Measurements from ENCODE around the gene RANBP2. TPM values are rescaled to one million over a fixed set of nuclear protein-coding genes. Genes with fewer than 3 reads are reported as not detected.

Gene RANBP2
- total RNA-seq, 2 donors from 2014 or later = 77.8 to 96.2 TPM

- intact Hi-C loops (cut with DNase I) = no loop called here
- Histone ChIP-seq H3K27ac (no peak overlapping the region), H3K27me3 (replicated peaks; ENCODE audit: insufficient read depth) (no peaks in the 10 kb centered on the region), H3K36me3 (peaks cover 0 to 6% of the 10 kb centered on the region in 2 donors), H3K4me3 (no peak overlapping the region), H3K9me3 (no peaks in the 10 kb centered on the region), H3K4me1 (replicated peaks) (no peaks in the 10 kb centered on the region)
- TF ChIP-seq POLR2AphosphoS5 (IDR thresholded peaks at IDR 0.05) (no peak), POLR2A (IDR thresholded peaks at IDR 0.05) (no peak)
- TF ChIP-seq, protein P1, sequence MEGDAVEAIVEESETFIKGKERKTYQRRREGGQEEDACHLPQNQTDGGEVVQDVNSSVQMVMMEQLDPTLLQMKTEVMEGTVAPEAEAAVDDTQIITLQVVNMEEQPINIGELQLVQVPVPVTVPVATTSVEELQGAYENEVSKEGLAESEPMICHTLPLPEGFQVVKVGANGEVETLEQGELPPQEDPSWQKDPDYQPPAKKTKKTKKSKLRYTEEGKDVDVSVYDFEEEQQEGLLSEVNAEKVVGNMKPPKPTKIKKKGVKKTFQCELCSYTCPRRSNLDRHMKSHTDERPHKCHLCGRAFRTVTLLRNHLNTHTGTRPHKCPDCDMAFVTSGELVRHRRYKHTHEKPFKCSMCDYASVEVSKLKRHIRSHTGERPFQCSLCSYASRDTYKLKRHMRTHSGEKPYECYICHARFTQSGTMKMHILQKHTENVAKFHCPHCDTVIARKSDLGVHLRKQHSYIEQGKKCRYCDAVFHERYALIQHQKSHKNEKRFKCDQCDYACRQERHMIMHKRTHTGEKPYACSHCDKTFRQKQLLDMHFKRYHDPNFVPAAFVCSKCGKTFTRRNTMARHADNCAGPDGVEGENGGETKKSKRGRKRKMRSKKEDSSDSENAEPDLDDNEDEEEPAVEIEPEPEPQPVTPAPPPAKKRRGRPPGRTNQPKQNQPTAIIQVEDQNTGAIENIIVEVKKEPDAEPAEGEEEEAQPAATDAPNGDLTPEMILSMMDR (IDR thresholded peaks at IDR 0.05) = no peak
- DNase-seq (ENCODE audit: low spot score) = no peak
- WGBS = 87% methylated on average over 3 of the region's 3 CpGs
Measured at GRCh38 chr2:108776475-108776874, 57.2 kb downstream of the RANBP2 start.

DNA sequence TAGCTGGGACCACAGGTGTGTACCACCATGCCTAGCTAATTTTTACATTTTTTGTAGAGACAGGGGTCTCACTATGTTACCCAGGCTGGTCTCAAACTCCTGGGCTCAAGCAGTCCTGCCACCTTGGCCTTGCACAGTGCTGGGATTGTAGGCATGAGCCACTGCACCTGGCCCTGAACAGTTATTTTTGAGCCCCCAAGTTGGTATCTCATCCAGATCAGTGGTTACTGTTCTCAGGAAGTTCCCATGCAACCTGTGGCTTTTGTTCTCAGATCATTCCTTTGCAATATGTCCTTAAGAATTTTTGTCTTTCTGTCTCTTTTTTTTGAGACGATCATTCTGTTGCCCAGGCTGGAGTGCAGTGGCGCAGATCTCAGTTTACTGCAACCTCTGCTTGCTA, 59.6 kb downstream of the RANBP2 start:
- 97% methylated on average over 2 of the region's 2 CpGs for WGBS
- H3K4me3 ChIP-seq = no peak overlapping the region
- H3K27me3 ChIP-seq (replicated peaks; ENCODE audit: insufficient read depth) = no peaks in the 10 kb centered on the region
- no peaks in the 10 kb centered on the region for H3K9me3 ChIP-seq
- no peak for DNase-seq (ENCODE audit: low spot score)
- H3K27ac ChIP-seq = no peak overlapping the region
- TF ChIP-seq, protein P1 (IDR thresholded peaks at IDR 0.05) = no peak
- TF ChIP-seq POLR2A (IDR thresholded peaks at IDR 0.05) = no peak
- no peak for TF ChIP-seq POLR2AphosphoS5 (IDR thresholded peaks at IDR 0.05)
- no peaks in the 10 kb centered on the region for H3K4me1 ChIP-seq (replicated peaks)
- no peaks in the 10 kb centered on the region for H3K36me3 ChIP-seq
- intact Hi-C loops (cut with DNase I) = no loop called here

- Histone ChIP-seq H3K9me3 (no peaks in the 10 kb centered on the region), H3K27me3 (replicated peaks; ENCODE audit: insufficient read depth) (no peaks in the 10 kb centered on the region), H3K4me3 (peak overlapping the region; percentile 65 to 88), H3K27ac (peak overlapping the region; percentile 69 to 76), H3K36me3 (no peaks in the 10 kb centered on the region), H3K4me1 (replicated peaks) (no peaks in the 10 kb centered on the region)
- 4% methylated on average over 1 of the region's 1 CpG for WGBS
- TF ChIP-seq, protein P1 (IDR thresholded peaks at IDR 0.05) = no peak
- TF ChIP-seq POLR2AphosphoS5 (IDR thresholded peaks at IDR 0.05) (no peak), POLR2A (IDR thresholded peaks at IDR 0.05) (no peak)
- intact Hi-C loops (cut with DNase I) = no loop called here
- no peak for DNase-seq (ENCODE audit: low spot score)
Measured at GRCh38 chr2:108786008-108786353, 66.7 kb downstream of the RANBP2 start.

GRCh38 chr2:108786354-108787215, 67.3 kb downstream of the RANBP2 start, which contains the start of gene CCDC138:
Gene CCDC138, plus strand, starts transcription at chr2:108786771. Its CDS starts 52 bp downstream, at chr2:108786823.
- Histone ChIP-seq H3K27me3 (replicated peaks; ENCODE audit: insufficient read depth) (no peaks in the 10 kb centered on the region), H3K36me3 (no peaks in the 10 kb centered on the region), H3K27ac (peak within 1 kb of the TSS; percentile 69 to 76), H3K9me3 (no peaks in the 10 kb centered on the region), H3K4me1 (replicated peaks) (no peaks in the 10 kb centered on the region), H3K4me3 (peak within 1 kb of the TSS; percentile 65 to 88)
- under 1% methylated on average over 59 of the region's 78 CpGs for WGBS
- intact Hi-C loops (cut with DNase I) = no loop called here
- peak; percentile 83 for DNase-seq (ENCODE audit: low spot score)
- TF ChIP-seq, protein P1 (IDR thresholded peaks at IDR 0.05) = no peak
- peak; percentile 35 for TF ChIP-seq POLR2A (IDR thresholded peaks at IDR 0.05)
- peak; percentile 65 for TF ChIP-seq POLR2AphosphoS5 (IDR thresholded peaks at IDR 0.05)

DNA sequence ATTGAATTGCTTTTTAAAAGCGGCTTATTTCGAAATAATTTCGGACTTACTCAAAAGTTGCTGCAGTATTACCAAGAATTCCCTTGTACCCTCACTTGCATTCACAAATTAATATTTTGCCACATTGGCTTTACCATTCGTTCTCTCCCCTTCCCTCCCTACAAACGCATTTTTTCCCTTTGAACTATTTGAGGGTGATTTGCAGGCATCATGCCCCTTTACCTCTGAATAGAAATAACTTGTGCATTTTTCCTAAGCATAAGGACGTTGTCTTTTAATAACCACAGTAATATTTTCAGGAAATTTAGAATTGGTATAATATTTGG, 67.9 kb downstream of the RANBP2 start:
- TF ChIP-seq, protein P1 (IDR thresholded peaks at IDR 0.05) = no peak
- TF ChIP-seq POLR2A (IDR thresholded peaks at IDR 0.05) (no peak), POLR2AphosphoS5 (IDR thresholded peaks at IDR 0.05) (no peak)
- no peak for DNase-seq (ENCODE audit: low spot score)
- intact Hi-C loops (cut with DNase I) = no loop called here
- no peaks in the 10 kb centered on the region for H3K9me3 ChIP-seq
- H3K4me1 ChIP-seq (replicated peaks) = no peaks in the 10 kb centered on the region
- H3K4me3 ChIP-seq = peak overlapping the region; percentile 65 to 88
- no peaks in the 10 kb centered on the region for H3K36me3 ChIP-seq
- 5% methylated on average over 6 of the region's 6 CpGs for WGBS
- H3K27me3 ChIP-seq (replicated peaks; ENCODE audit: insufficient read depth) = no peaks in the 10 kb centered on the region
- no peak overlapping the region for H3K27ac ChIP-seq
